GM12891 (cell line): Measurements from ENCODE around the gene XPO4.

Experiments
- POLR2A ChIP-seq: IDR thresholded peaks from 2 replicates; pipeline ENCODE4 v1.6.1; 2011; ENCODE audit warnings: low read depth, low read length, control low read depth
- POLR2AphosphoS5 ChIP-seq: IDR thresholded peaks from 2 replicates; pipeline ENCODE4 v1.6.1; 2011; ENCODE audit warnings: low read depth, low read length, control low read depth
- POU2F2 ChIP-seq: IDR thresholded peaks from 2 replicates; pipeline ENCODE4 v1.6.1; 2011; ENCODE audit warnings: low read depth, mild to moderate bottlenecking, control low read depth, low read length, moderate library complexity

DNA sequence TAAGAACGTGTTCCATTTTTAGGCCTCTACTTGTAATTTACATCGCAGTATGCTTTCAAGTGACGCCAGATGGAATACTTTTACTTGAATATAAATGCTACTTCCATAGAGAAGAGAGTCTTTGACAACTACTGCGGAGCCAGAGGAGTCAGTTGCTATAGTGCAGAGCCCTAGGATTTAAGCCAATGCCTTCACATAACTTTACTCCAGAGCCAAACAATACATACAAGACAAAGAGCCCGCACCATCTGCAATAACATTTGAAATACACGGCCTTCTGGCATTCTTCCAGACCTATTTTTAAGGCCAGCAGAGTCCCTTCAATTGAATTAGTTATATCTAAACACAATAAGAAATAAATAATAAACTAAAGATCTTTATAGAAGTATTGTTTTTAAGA lies 59.4 kb downstream of the XPO4 start:
- TF ChIP-seq POLR2A (no peak), POU2F2 (no peak), POLR2AphosphoS5 (no peak)
